ENCODE measurements around the gene ATXN1. TPM values are rescaled to one million over a fixed set of nuclear protein-coding genes. Genes with fewer than 3 reads are reported as not detected.

The ATXN1 gene
- total RNA-seq, 1 experiment from 2014 or later, result 5.6 TPM

DNA sequence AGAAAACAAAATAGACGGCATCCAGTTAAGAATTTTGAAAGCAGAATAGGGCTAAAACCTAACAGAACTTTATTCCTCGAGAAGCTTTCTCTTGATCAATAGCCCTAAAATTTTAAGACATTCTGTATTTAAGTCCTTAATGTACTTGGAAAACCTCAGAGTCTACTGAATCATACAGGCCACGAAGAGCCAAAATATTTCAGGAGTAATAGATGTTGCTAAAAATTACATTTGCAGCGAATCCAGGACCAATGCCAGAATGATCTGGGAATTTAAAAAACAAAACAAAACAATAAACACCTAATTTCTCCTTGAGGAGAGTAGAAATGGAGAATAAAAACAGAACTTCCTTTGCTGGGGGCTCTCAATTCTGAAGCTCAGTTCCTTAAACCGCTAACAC is 23.3 kb downstream of the ATXN1 start:
- Histone ChIP-seq H3K79me2 (ENCODE audit: insufficient read depth, low read length) (no peaks in the 10 kb centered on the region), H3K79me1 (ENCODE audit: insufficient read depth, low read depth, low read length, poor library complexity, severe bottlenecking) (no peaks in the 10 kb centered on the region), H3K9me3 (ENCODE audit: control insufficient read depth, low read depth, low read length) (no peaks in the 10 kb centered on the region), H3K27ac (ENCODE audit: insufficient read length, low read depth, low read length) (no peak overlapping the region), H2BK20ac (ENCODE audit: low read depth, low read length, poor library complexity, severe bottlenecking) (no peak overlapping the region), H3K4me2 (ENCODE audit: insufficient read depth, insufficient read length, low read length) (no peak overlapping the region), H3K14ac (ENCODE audit: insufficient read depth, low read length) (no peak overlapping the region), H3K56ac (ENCODE audit: insufficient read length, low read depth, low read length) (no peak overlapping the region), H2AK5ac (ENCODE audit: insufficient read length, low read length) (no peak overlapping the region), H2AFZ (ENCODE audit: low read length) (no peak overlapping the region), H4K5ac (ENCODE audit: insufficient read length, low read depth, low read length) (no peak overlapping the region), H3T11ph (ENCODE audit: low read length) (no peak overlapping the region), H2BK120ac (ENCODE audit: low read depth, low read length, poor library complexity, severe bottlenecking) (no peak overlapping the region), H2BK5ac (ENCODE audit: insufficient read length, low read length) (no peak overlapping the region), H2BK15ac (ENCODE audit: low read depth, low read length) (no peak overlapping the region), H3K27me3 (ENCODE audit: insufficient read depth, low read length) (no peaks in the 10 kb centered on the region), H3K23ac (ENCODE audit: insufficient read length, low read depth, low read length) (no peak overlapping the region), H4K8ac (replicated peaks; ENCODE audit: insufficient read length, low read depth, low read length) (no peak overlapping the region), H3K18ac (ENCODE audit: insufficient read length, low read depth, low read length) (no peak overlapping the region), H3K9ac (ENCODE audit: extremely low read depth, insufficient read length, low read length) (no peak overlapping the region), H2BK12ac (ENCODE audit: insufficient read length, low read depth, low read length) (no peak overlapping the region), H3K23me2 (ENCODE audit: insufficient read length, low read depth, low read length, poor library complexity, severe bottlenecking) (no peaks in the 10 kb centered on the region), H4K20me1 (ENCODE audit: control insufficient read depth, insufficient read depth, insufficient read length) (no peaks in the 10 kb centered on the region), H3K4ac (ENCODE audit: low read depth, low read length) (no peak overlapping the region), H3K4me1 (ENCODE audit: insufficient read depth, low read length) (no peaks in the 10 kb centered on the region), H4K91ac (ENCODE audit: insufficient read length, low read depth, low read length) (no peak overlapping the region)
- no peak for TF ChIP-seq CTCF (conservative IDR thresholded peaks at IDR 0.05)
- H3K4me3 Mint-ChIP-seq, result no peak overlapping the region
- H3K27ac Mint-ChIP-seq, result peak overlapping the region in 1 of 3 experiments; percentile 29; a peak in 1 of 7 replicates
- H3K27me3 Mint-ChIP-seq (ENCODE audit: low read depth), result no peaks in the 10 kb centered on the region
- no CpG with 5 or more reads among the region's 5 CpGs for WGBS (ENCODE audit: extremely low coverage, insufficient read length, low lambda C conversion rate)
- no peaks in the 10 kb centered on the region for H3K36me3 Mint-ChIP-seq (ENCODE audit: insufficient read depth in 1 of 3, low read depth in 3 of 3)
- no peaks in the 10 kb centered on the region for H3K9me3 Mint-ChIP-seq
- H3K4me1 Mint-ChIP-seq, result peaks cover 0 to 14% of the 10 kb centered on the region in 2 experiments; a peak in 3 of 4 replicates
- no peak for DNase-seq
